ENCODE data around the gene NPS.

NPS gene

GRCh38 chr10:127524908-127525665 is 24.0 kb upstream of the NPS start:
- TF ChIP-seq, protein P1, sequence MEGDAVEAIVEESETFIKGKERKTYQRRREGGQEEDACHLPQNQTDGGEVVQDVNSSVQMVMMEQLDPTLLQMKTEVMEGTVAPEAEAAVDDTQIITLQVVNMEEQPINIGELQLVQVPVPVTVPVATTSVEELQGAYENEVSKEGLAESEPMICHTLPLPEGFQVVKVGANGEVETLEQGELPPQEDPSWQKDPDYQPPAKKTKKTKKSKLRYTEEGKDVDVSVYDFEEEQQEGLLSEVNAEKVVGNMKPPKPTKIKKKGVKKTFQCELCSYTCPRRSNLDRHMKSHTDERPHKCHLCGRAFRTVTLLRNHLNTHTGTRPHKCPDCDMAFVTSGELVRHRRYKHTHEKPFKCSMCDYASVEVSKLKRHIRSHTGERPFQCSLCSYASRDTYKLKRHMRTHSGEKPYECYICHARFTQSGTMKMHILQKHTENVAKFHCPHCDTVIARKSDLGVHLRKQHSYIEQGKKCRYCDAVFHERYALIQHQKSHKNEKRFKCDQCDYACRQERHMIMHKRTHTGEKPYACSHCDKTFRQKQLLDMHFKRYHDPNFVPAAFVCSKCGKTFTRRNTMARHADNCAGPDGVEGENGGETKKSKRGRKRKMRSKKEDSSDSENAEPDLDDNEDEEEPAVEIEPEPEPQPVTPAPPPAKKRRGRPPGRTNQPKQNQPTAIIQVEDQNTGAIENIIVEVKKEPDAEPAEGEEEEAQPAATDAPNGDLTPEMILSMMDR (IDR thresholded peaks at IDR 0.05; ENCODE audit: low read depth, low read length, missing control alignments) = no peak
- H3K4me3 ChIP-seq (replicated peaks; ENCODE audit: low read depth, low read length) = no peak overlapping the region
- DNase-seq (ENCODE audit: extremely low read depth, low read depth) = no peak

- TF ChIP-seq, protein P1 (IDR thresholded peaks at IDR 0.05; ENCODE audit: low read depth, low read length, missing control alignments) = no peak
- no peak overlapping the region for H3K4me3 ChIP-seq (replicated peaks; ENCODE audit: low read depth, low read length)
- DNase-seq (ENCODE audit: extremely low read depth, low read depth) = no peak
These were observed 23.4 kb upstream of the NPS start for GRCh38 chr10:127525686-127526085.

- DNase-seq (ENCODE audit: extremely low read depth, low read depth) = no peak
- TF ChIP-seq, protein P1 (IDR thresholded peaks at IDR 0.05; ENCODE audit: low read depth, low read length, missing control alignments) = no peak
- H3K4me3 ChIP-seq (replicated peaks; ENCODE audit: low read depth, low read length) = no peak overlapping the region
These were observed 22.9 kb upstream of the NPS start for GRCh38 chr10:127526161-127526560.

GRCh38 chr10:127527320-127527719 is 21.8 kb upstream of the NPS start:
- TF ChIP-seq, protein P1 (IDR thresholded peaks at IDR 0.05; ENCODE audit: low read depth, low read length, missing control alignments) = no peak
- H3K4me3 ChIP-seq (replicated peaks; ENCODE audit: low read depth, low read length) = no peak overlapping the region
- DNase-seq (ENCODE audit: extremely low read depth, low read depth) = no peak

- TF ChIP-seq, protein P1 (IDR thresholded peaks at IDR 0.05; ENCODE audit: low read depth, low read length, missing control alignments) = no peak
- no peak for DNase-seq (ENCODE audit: extremely low read depth, low read depth)
- no peak overlapping the region for H3K4me3 ChIP-seq (replicated peaks; ENCODE audit: low read depth, low read length)
These were observed 21.2 kb upstream of the NPS start for GRCh38 chr10:127527891-127528290.

DNA sequence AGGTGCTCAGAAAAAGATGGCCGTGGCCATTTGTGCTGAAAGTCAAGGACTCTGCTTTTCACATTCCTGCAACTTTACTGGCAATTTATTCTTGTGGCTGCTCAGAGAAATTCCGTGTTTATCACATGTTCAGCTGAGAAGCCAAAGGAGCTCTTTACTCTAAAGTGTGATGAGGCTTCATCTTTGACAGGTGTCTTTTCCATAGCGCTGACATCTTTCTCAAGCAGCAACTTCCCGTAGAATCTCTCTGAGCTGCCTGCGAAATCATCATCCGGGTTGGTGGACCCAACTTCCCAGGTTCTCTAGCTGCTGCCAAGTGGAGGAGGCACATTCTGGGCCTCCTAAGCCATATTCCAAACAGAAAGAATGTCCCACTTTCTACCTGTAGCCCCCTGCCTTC is 16.9 kb upstream of the NPS start:
- TF ChIP-seq, protein P1 (IDR thresholded peaks at IDR 0.05; ENCODE audit: low read depth, low read length, missing control alignments) = no peak
- no peak overlapping the region for H3K4me3 ChIP-seq (replicated peaks; ENCODE audit: low read depth, low read length)
- DNase-seq (ENCODE audit: extremely low read depth, low read depth) = no peak

- DNase-seq (ENCODE audit: extremely low read depth, low read depth) = no peak
- H3K4me3 ChIP-seq (replicated peaks; ENCODE audit: low read depth, low read length) = no peak overlapping the region
- TF ChIP-seq, protein P1 (IDR thresholded peaks at IDR 0.05; ENCODE audit: low read depth, low read length, missing control alignments) = no peak
These were observed 16.4 kb upstream of the NPS start for GRCh38 chr10:127532659-127533058.
